Measurements from ENCODE around the gene NRP1.
"Not testable (repeated sequence)": the region's sequence is repeated elsewhere in the genome, so short reads cannot be mapped to it uniquely, and the experiment has no call there.

NRP1 gene

GRCh38 chr10:33234831-33235237 is 99.6 kb downstream of the NRP1 start:
- DNase-seq: no peak

- no peak for DNase-seq
These were observed 100.8 kb downstream of the NRP1 start for GRCh38 chr10:33233635-33234034.

GRCh38 chr10:33233221-33233620 is 101.2 kb downstream of the NRP1 start:
- DNase-seq: no peak

GRCh38 chr10:33231621-33232350 is 102.7 kb downstream of the NRP1 start:
- no peak for DNase-seq

GRCh38 chr10:33229949-33230267 is 104.6 kb downstream of the NRP1 start:
- DNase-seq: no peak

- DNase-seq: no peak
These were observed 105.1 kb downstream of the NRP1 start for GRCh38 chr10:33229252-33229948.

- DNase-seq: no peak
These were observed 106.0 kb downstream of the NRP1 start for GRCh38 chr10:33228426-33228825.

GRCh38 chr10:33227489-33227888 is 107.0 kb downstream of the NRP1 start:
- no peak for DNase-seq

GRCh38 chr10:33224251-33224965 is 110.1 kb downstream of the NRP1 start:
- DNase-seq: no peak

GRCh38 chr10:33223326-33224000 is 111.0 kb downstream of the NRP1 start:
- no peak for DNase-seq

GRCh38 chr10:33222304-33222703 is 112.2 kb downstream of the NRP1 start:
- DNase-seq: not testable (repeated sequence)

GRCh38 chr10:33217854-33218253 is 116.6 kb downstream of the NRP1 start:
- no peak for DNase-seq

GRCh38 chr10:33216661-33217427 is 117.6 kb downstream of the NRP1 start:
- DNase-seq: peak; percentile 60

GRCh38 chr10:33215635-33216034 is 118.8 kb downstream of the NRP1 start:
- DNase-seq: no peak

- no peak for DNase-seq
These were observed 119.3 kb downstream of the NRP1 start for GRCh38 chr10:33215154-33215553.

- DNase-seq: no peak
These were observed 120.3 kb downstream of the NRP1 start for GRCh38 chr10:33214174-33214573.

GRCh38 chr10:33212061-33212748 is 122.3 kb downstream of the NRP1 start:
- DNase-seq: no peak

- DNase-seq: no peak
These were observed 123.2 kb downstream of the NRP1 start for GRCh38 chr10:33211106-33211878.

- DNase-seq: no peak
These were observed 124.7 kb downstream of the NRP1 start for GRCh38 chr10:33209802-33210201.

GRCh38 chr10:33208166-33208565 is 126.3 kb downstream of the NRP1 start:
- no peak for DNase-seq

GRCh38 chr10:33204031-33204430 is 130.4 kb downstream of the NRP1 start:
- DNase-seq: no peak
